SK-N-SH (cell line): Measurements from ENCODE around the gene SYNE1. TPM values are rescaled to one million over a fixed set of nuclear protein-coding genes. Genes with fewer than 3 reads are reported as not detected.
A peak's percentile ranks its signal among the peaks of the same experiment; 100 is the strongest.

Experiments used
- CTCF ChIA-PET: fragments of 300-600, 350-600 bp; formaldehyde crosslinking; extraction: SDS; loops from one replicate; lab custom pipeline; 2021; lab: Yijun Ruan, JAX
- POLR2A ChIA-PET: fragments of 350-600 bp; sonication (Branson Sonifier 250); formaldehyde crosslinking; extraction: SDS; loops from one replicate; lab custom pipeline; 2020; ENCODE audit warnings: antibody characterized with exemption, inconsistent platforms; lab: Yijun Ruan, JAX
- DNase-seq: peaks from one replicate; pipeline ENCODE4 v3.0.0; 2012
- H2AFZ ChIP-seq: fragments of 200-600 bp; sonication (generic); 2 replicates; pipeline ENCODE4 v1.8.1; 2016; ENCODE audit warnings: antibody characterized with exemption, mild to moderate bottlenecking, low read depth
- H3F3A ChIP-seq: fragments of 200-600 bp; sonication (generic); replicated peaks from 2 replicates; pipeline ENCODE3; 2016; ENCODE audit warnings: antibody characterized with exemption, mild to moderate bottlenecking; ENCODE audit not compliant: insufficient read depth
- H3K27ac ChIP-seq, 2 experiments: fragments of 200-500 bp in 1 of 2; fragments of 200-600 bp in 1 of 2; sonication (Bioruptor generic) in 1 of 2; sonication (generic), shearing (Covaris generic) in 1 of 2; 2 replicates each; pipeline versions ENCODE4 v1.5.1 to v1.6.1; 2014 to 2016; ENCODE audit warnings: low read depth in 2 of 2, inconsistent platforms in 1 of 2, low read length in 1 of 2, mild to moderate bottlenecking in 1 of 2, mixed read lengths in 1 of 2
- H3K27me3 ChIP-seq: fragments of 200-600 bp; sonication (generic), shearing (Covaris generic); 2 replicates; pipeline ENCODE4 v1.6.1; 2016; ENCODE audit warnings: mixed run types; ENCODE audit not compliant: insufficient read depth
- H3K36me3 ChIP-seq, 2 experiments: fragments of 200-500 bp in 1 of 2; fragments of 200-600 bp in 1 of 2; sonication (Bioruptor generic) in 1 of 2; sonication (generic) in 1 of 2; replicated peaks in 1 of 2; 2 replicates each; pipeline versions ENCODE3 to v1.5.1; 2014 to 2016; ENCODE audit warnings: low read length in 1 of 2, mild to moderate bottlenecking in 1 of 2; ENCODE audit not compliant: insufficient read depth in 2 of 2, control insufficient read depth in 1 of 2
- H3K4me1 ChIP-seq, 2 experiments: fragments of 200-500 bp in 1 of 2; fragments of 200-600 bp in 1 of 2; sonication (Bioruptor generic) in 1 of 2; sonication (generic), shearing (Covaris generic) in 1 of 2; 2 replicates each; pipeline versions ENCODE4 v1.5.1 to v1.6.1; 2014 to 2016; ENCODE audit warnings: low read depth in 1 of 2, low read length in 1 of 2, mixed run types in 1 of 2; ENCODE audit not compliant: insufficient read depth in 2 of 2, control insufficient read depth in 1 of 2
- H3K4me2 ChIP-seq: fragments of 200-600 bp; sonication (generic), shearing (Covaris generic); 2 replicates; pipeline ENCODE4 v1.6.1; 2017; ENCODE audit warnings: mixed run types
- H3K4me3 ChIP-seq, 2 experiments: fragments of 200-500 bp in 1 of 2; fragments of 200-600 bp in 1 of 2; sonication (Bioruptor generic) in 1 of 2; sonication (generic), shearing (Covaris generic) in 1 of 2; 2 replicates each; pipeline versions ENCODE4 v1.5.1 to v1.8.1; 2014 to 2016; ENCODE audit warnings: low read depth in 2 of 2, inconsistent platforms in 1 of 2, low read length in 1 of 2, mild to moderate bottlenecking in 1 of 2, mixed read lengths in 1 of 2, moderate library complexity in 1 of 2
- H3K79me2 ChIP-seq: fragments of 200-600 bp; sonication (generic); 2 replicates; pipeline ENCODE4 v1.8.1; 2017; ENCODE audit warnings: mild to moderate bottlenecking; ENCODE audit not compliant: insufficient read depth
- H3K9ac ChIP-seq: fragments of 200-600 bp; sonication (generic); 2 replicates; pipeline ENCODE4 v1.6.1; 2017; ENCODE audit warnings: mixed run types
- H3K9me2 ChIP-seq: fragments of 200-600 bp; sonication (generic); 2 replicates; pipeline ENCODE4 v1.6.1; 2017; ENCODE audit warnings: mixed run types
- H3K9me3 ChIP-seq: fragments of 200-600 bp; sonication (generic); 2 replicates; pipeline ENCODE4 v1.6.1; 2017; ENCODE audit warnings: mixed run types, mild to moderate bottlenecking, moderate library complexity
- H4K20me1 ChIP-seq: fragments of 200-600 bp; sonication (generic); 2 replicates; pipeline ENCODE4 v1.6.1; 2017; ENCODE audit warnings: mild to moderate bottlenecking, mixed run types; ENCODE audit not compliant: insufficient read depth
- GABPA ChIP-seq: IDR thresholded peaks from 2 replicates; pipeline ENCODE4 v1.4.0; 2012; ENCODE audit warnings: low read depth, mild to moderate bottlenecking
- IRF3 ChIP-seq: fragments of 150-350 bp; IDR thresholded peaks from 2 replicates; pipeline ENCODE4 v1.6.1; 2016; ENCODE audit warnings: mild to moderate bottlenecking, low read depth, low read length
- MAX ChIP-seq: IDR thresholded peaks from 2 replicates; pipeline ENCODE4 v1.4.0; 2012; ENCODE audit warnings: low read depth
- NRF1 ChIP-seq: IDR thresholded peaks from 2 replicates; pipeline ENCODE4 v1.6.1; 2012; ENCODE audit warnings: low read depth, mild to moderate bottlenecking, low read length
- RAD21 ChIP-seq: IDR thresholded peaks from 2 replicates; pipeline ENCODE4 v1.6.1; 2012; ENCODE audit warnings: mild to moderate bottlenecking, low read length
- RCOR1 ChIP-seq: fragments of 150-350 bp; IDR thresholded peaks from 2 replicates; pipeline ENCODE4 v1.6.1; 2017; ENCODE audit warnings: antibody characterized with exemption, low read length
- REST ChIP-seq: IDR thresholded peaks from 2 replicates; pipeline ENCODE4 v1.6.1; 2012; ENCODE audit warnings: mild to moderate bottlenecking, low read depth, low read length, moderate library complexity
- RFX5 ChIP-seq: IDR thresholded peaks from 2 replicates; pipeline ENCODE4 v1.6.1; 2012; ENCODE audit warnings: mild to moderate bottlenecking, improper control_type of control experiment, low read length
- TAF1 ChIP-seq: IDR thresholded peaks from 2 replicates; pipeline ENCODE4 v1.6.1; 2012; ENCODE audit warnings: low read depth, mild to moderate bottlenecking, low read length, moderate library complexity, borderline replicate concordance
- TEAD4 ChIP-seq: IDR thresholded peaks from 2 replicates; pipeline ENCODE4 v1.4.0; 2012; ENCODE audit warnings: mild to moderate bottlenecking, borderline replicate concordance; ENCODE audit not compliant: insufficient read depth
- USF2 ChIP-seq: fragments of 150-350 bp; IDR thresholded peaks from 2 replicates; pipeline ENCODE4 v1.6.1; 2017; ENCODE audit warnings: antibody characterized with exemption, low read length, low read depth, borderline replicate concordance
- YY1 ChIP-seq: IDR thresholded peaks from 2 replicates; pipeline ENCODE4 v1.4.0; 2012; ENCODE audit warnings: low read depth, mild to moderate bottlenecking
- ZBTB33 ChIP-seq: IDR thresholded peaks from 2 replicates; pipeline ENCODE4 v1.4.0; 2012; ENCODE audit warnings: low read depth, borderline replicate concordance
- WGBS: methylation state at CpG from one replicate; pipeline ENCODE4 v1.1.6; 2017; ENCODE audit warnings: low lambda C conversion rate; 5-methylcytosine and 5-hydroxymethylcytosine counted together
- polyA plus RNA-seq, 3 experiments: library from polyadenylated mRNA; depleted of rRNA; stranded (reverse); fragments of >200 nt; gene quantifications; 2 replicates each; pipeline ENCODE4 v1.2.3, GENCODE V29; 2012

The SYNE1 gene
- polyA plus RNA-seq, 1 of the 3 experiments (the other 2 are of a cell fraction) = 31.1 TPM

GRCh38 chr6:152314483-152314832 is 322.7 kb downstream of the SYNE1 start (continued):
- TF ChIP-seq IRF3 (no peak), YY1 (no peak), RFX5 (no peak), USF2 (no peak), RCOR1 (no peak)

GRCh38 chr6:152313542-152314482 is 323.4 kb downstream of the SYNE1 start:
- Histone ChIP-seq H3K9ac (peak overlapping the region; percentile 35), H3K4me3 (no peak overlapping the region), H3K9me2 (no peaks in the 10 kb centered on the region), H3K79me2 (peaks cover 6% of the 10 kb centered on the region; the same call in 1 of the 2 replicates), H2AFZ (peak overlapping the region; percentile 49; the same call in 1 of the 2 replicates), H3K27ac (peak overlapping the region; percentile 65 to 95), H3K9me3 (no peaks in the 10 kb centered on the region), H3K4me1 (peaks cover 0 to 19% of the 10 kb centered on the region in 2 experiments; a peak in 1 of 4 replicates), H3K36me3 (peaks cover 45 to 59% of the 10 kb centered on the region in 2 experiments), H3K4me2 (0 out of 2 replicates have a peak overlapping the region, but pooled peaks have one; percentile 27), H3F3A (peaks cover 50% of the 10 kb centered on the region), H4K20me1 (no peaks in the 10 kb centered on the region), H3K27me3 (no peaks in the 10 kb centered on the region)
- POLR2A ChIA-PET = no interaction called here
- CTCF ChIA-PET = interaction anchor here (0.8 to 3.4 kb wide), 3 partner anchors 12 to 25 kb away, joined by 3 to 12 read pairs (median 3); no protein-coding TSS in a partner anchor
- 93% methylated on average over 10 of the region's 10 CpGs for WGBS
- TF ChIP-seq MAX (no peak), NRF1 (no peak), REST (no peak), RFX5 (no peak), TAF1 (no peak), GABPA (no peak), RCOR1 (no peak), TEAD4 (no peak), ZBTB33 (no peak), RAD21 (no peak), IRF3 (no peak)
- no peak for DNase-seq
